DLD1 (cell line): ENCODE results near the gene RERGL.
"Not testable (repeated sequence)": the region's sequence is repeated elsewhere in the genome, so short reads cannot be mapped to it uniquely, and the experiment has no call there.

ENCODE experiments used
- in situ Hi-C: cut with HindIII; loops from 2 replicates; pipeline ENCODE4 v1.10.0; 2017; ENCODE audit warnings: low sequenced_read_pairs

Gene RERGL

DNA sequence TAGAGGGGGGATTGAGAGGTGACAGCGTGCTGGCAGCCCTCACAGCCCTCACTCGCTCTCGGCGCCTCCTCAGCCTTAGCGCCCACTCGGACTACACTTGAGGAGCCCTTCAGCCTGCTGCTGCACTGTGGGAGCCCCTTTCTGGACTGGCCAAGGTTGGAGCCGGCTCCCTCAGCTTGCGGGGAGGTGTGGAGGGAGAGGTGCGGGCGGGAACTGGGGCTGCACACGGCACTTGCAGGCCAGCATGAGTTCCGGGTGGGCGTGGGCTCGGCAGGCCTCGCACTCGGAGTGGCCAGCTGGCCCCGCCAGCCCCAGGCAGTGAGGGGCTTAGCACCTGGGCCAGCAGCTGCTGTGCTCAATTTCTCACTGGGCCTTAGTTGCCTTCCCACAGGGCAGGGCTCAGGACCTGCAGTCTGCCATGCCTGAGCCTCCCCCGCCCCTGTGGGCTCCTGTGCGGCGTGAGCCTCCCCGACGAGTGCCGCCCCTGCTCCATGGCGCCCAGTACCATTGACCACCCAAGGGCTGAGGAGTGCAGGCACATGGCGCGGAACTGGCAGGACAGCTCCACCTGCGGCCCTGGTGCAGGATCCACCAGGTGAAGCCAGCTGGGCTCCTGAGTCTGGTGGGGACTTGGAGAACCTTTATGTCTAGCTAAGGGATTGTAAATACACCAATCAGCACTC is 49.8 kb downstream of the RERGL start:
- in situ Hi-C loops: not testable (repeated sequence)
